Thoracic aorta (tissue), 2 donors: Measurements from ENCODE around the gene PAMR1. TPM values are rescaled to one million over a fixed set of nuclear protein-coding genes. Genes with fewer than 3 reads are reported as not detected.

ENCODE experiments used
- ATAC-seq: fragments of 150-250 bp; one replicate; pipeline ENCODE4 v1.8.0; 2017; ENCODE audit warnings: low read depth; ENCODE audit not compliant: insufficient number of reproducible peaks, low FRiP score
- DNase-seq: peaks from one replicate; pipeline ENCODE4 v3.0.0-alpha.2; 2020; ENCODE audit warnings: low spot score
- H3K27ac ChIP-seq, 2 donors: fragments of 200-600 bp; sonication (generic); 1 replicate in 1 of 2; 2 replicates in 1 of 2; pipeline ENCODE4 v1.5.1; 2016; ENCODE audit warnings: mild to moderate bottlenecking in 2 of 2, moderate library complexity in 2 of 2
- H3K27me3 ChIP-seq: fragments of 200-600 bp; sonication (generic); replicated peaks from 2 replicates; pipeline ENCODE4 v1.6.0; 2016; ENCODE audit warnings: mild to moderate bottlenecking; ENCODE audit not compliant: insufficient read depth
- H3K36me3 ChIP-seq: fragments of 200-600 bp; sonication (generic); one replicate; pipeline ENCODE4 v1.5.1; 2016
- H3K4me1 ChIP-seq, 2 donors: fragments of 200-600 bp; sonication (generic); 1 replicate in 1 of 2; 2 replicates in 1 of 2; pipeline versions ENCODE4 v1.5.1 to v1.6.0; 2016; ENCODE audit warnings: low read depth in 2 of 2, mild to moderate bottlenecking in 1 of 2; ENCODE audit not compliant: control insufficient read depth in 1 of 2
- H3K4me3 ChIP-seq: fragments of 200-600 bp; sonication (generic); 2 replicates; pipeline ENCODE4 v1.5.1; 2016; ENCODE audit warnings: mild to moderate bottlenecking
- H3K9me3 ChIP-seq: fragments of 200-600 bp; sonication (generic); 2 replicates; pipeline ENCODE4 v1.5.1; 2016
- total RNA-seq, 2 donors: library from RNA; depleted of rRNA; stranded (reverse); fragments of >200 nt; gene quantifications; one replicate each; pipeline versions ENCODE4 v1.1.0 to v1.2.3, GENCODE V29; 2016
- TF ChIP-seq, protein P1 (sequence below): fragments of 200-600 bp; sonication (generic); IDR thresholded peaks from one replicate; pipeline ENCODE4 v1.5.1; 2019; ENCODE audit warnings: antibody characterized with exemption

PAMR1 gene
- total RNA-seq, 2 donors from 2014 or later = 4.3 TPM; not detected in 1

DNA sequence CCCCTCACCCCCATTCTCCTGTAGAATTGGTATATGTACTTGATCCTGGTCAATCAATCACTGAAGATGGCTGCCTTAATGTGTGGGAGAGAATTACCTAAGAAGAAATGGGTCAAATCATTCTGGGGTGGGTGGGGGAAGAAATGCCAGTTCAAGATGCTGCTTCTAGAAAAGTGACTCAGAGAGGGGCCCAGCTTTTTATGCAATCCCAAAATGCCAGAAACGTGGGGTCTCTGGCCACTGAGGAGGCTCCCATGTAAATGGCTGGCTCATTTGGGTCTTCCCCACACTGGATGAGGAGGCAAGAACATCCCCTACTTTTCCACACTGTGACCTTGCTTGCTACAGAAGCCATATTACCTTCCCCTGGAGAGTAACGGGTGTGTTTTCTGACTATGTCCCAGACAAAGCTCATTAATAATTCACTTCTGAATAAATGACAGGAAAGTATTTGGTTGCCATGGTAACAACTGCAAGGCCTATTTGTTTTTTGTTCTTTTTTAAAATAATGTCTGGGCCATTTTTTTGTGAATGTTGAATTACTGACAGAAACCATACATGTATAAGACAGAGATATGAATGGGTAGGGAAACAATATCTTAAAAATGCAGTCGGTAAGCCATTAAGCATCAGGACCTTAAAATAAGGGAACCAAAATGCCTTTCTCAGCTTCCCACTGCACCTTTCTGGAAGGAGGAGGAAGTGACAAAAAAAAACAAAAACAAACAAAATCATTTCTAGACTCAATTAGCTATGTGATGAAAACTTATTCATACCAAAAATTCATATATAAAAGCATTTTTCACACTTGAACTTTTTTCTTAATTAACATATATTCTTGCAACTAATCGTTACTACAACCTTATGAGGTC is 138.1 kb downstream of the PAMR1 start:
- TF ChIP-seq, protein P1, sequence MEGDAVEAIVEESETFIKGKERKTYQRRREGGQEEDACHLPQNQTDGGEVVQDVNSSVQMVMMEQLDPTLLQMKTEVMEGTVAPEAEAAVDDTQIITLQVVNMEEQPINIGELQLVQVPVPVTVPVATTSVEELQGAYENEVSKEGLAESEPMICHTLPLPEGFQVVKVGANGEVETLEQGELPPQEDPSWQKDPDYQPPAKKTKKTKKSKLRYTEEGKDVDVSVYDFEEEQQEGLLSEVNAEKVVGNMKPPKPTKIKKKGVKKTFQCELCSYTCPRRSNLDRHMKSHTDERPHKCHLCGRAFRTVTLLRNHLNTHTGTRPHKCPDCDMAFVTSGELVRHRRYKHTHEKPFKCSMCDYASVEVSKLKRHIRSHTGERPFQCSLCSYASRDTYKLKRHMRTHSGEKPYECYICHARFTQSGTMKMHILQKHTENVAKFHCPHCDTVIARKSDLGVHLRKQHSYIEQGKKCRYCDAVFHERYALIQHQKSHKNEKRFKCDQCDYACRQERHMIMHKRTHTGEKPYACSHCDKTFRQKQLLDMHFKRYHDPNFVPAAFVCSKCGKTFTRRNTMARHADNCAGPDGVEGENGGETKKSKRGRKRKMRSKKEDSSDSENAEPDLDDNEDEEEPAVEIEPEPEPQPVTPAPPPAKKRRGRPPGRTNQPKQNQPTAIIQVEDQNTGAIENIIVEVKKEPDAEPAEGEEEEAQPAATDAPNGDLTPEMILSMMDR = peak; percentile 46
- DNase-seq = no peak
- H3K27me3 ChIP-seq = no peaks in the 10 kb centered on the region
- no peaks in the 10 kb centered on the region for H3K9me3 ChIP-seq
- peaks cover 11 to 33% of the 10 kb centered on the region in 2 donors for H3K4me1 ChIP-seq
- H3K36me3 ChIP-seq = no peaks in the 10 kb centered on the region
- ATAC-seq = peak; percentile 61
- H3K4me3 ChIP-seq = no peak overlapping the region
- H3K27ac ChIP-seq = peak overlapping the region; percentile 38 to 70

DNA sequence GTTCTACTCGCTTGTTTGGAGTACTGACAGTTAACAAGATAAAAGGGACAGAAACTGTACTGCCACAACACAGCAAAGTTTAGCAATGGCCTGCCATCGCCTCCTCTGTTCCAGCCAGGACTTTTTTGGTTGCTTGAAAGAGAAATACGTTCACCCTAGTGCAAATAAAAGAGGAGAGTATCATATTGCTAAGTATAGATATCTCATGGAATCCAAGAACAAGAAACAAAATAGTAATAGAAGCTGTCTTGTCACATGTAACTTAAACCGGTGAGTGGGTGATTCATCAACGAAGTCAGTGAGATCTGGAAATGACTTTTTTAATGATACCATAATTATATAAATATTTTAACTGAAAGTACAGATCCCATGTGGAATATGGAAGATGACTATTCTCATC is 141.5 kb downstream of the PAMR1 start:
- Histone ChIP-seq H3K9me3 (no peaks in the 10 kb centered on the region), H3K27me3 (no peaks in the 10 kb centered on the region), H3K4me1 (peaks cover 3 to 39% of the 10 kb centered on the region in 2 donors), H3K27ac (no peak overlapping the region), H3K4me3 (no peak overlapping the region), H3K36me3 (no peaks in the 10 kb centered on the region)
- TF ChIP-seq, protein P1 = no peak
- ATAC-seq = no peak
- no peak for DNase-seq

Other genes with a start within 250 kb of the PAMR1 start
- under 1 TPM; 0.54 to 0.78 TPM for gene SLC1A2, start 106.1 kb downstream of the PAMR1 start, total RNA-seq
- gene FJX1, start 92.8 kb upstream of the PAMR1 start, total RNA-seq = 10 to 100 TPM in 1 of 2 donors, 1 to 10 TPM in 1; 5.4 to 19.2 TPM
- gene TRIM44, start 137.2 kb upstream of the PAMR1 start, total RNA-seq = 10 to 100 TPM; 26.0 to 26.8 TPM